Smooth muscle cell (in vitro differentiated cells): ENCODE data around the gene XPC. TPM values are rescaled to one million over a fixed set of nuclear protein-coding genes. Genes with fewer than 3 reads are reported as not detected.

Source experiments
- DNase-seq: peaks from one replicate; lab custom pipeline; 2025; ENCODE audit not compliant: unreplicated experiment; lab: John Stamatoyannopoulos, UW
- H2AFZ ChIP-seq: fragments of 200-600 bp; sonication (generic); 2 replicates; pipeline ENCODE4 v1.6.0; 2016; ENCODE audit warnings: antibody characterized with exemption, low read depth, mild to moderate bottlenecking
- H3F3A ChIP-seq: fragments of 200-600 bp; sonication (generic); 2 replicates; pipeline ENCODE4 v1.6.0; 2017; ENCODE audit warnings: antibody characterized with exemption, low read depth
- H3K27ac ChIP-seq: fragments of 200-600 bp; sonication (generic); 2 replicates; pipeline ENCODE4 v1.5.1; 2016; ENCODE audit warnings: low read depth, mild to moderate bottlenecking
- H3K27me3 ChIP-seq: fragments of 200-600 bp; sonication (generic); 2 replicates; pipeline ENCODE4 v1.6.1; 2016; ENCODE audit warnings: low read depth, mild to moderate bottlenecking
- H3K36me3 ChIP-seq: fragments of 200-600 bp; sonication (generic); 2 replicates; pipeline ENCODE4 v1.5.1; 2016; ENCODE audit warnings: low read depth
- H3K4me1 ChIP-seq: fragments of 200-600 bp; sonication (generic); 2 replicates; pipeline ENCODE4 v1.5.1; 2016; ENCODE audit warnings: low read depth
- H3K4me2 ChIP-seq: fragments of 200-600 bp; sonication (generic); 2 replicates; pipeline ENCODE4 v1.6.0; 2016; ENCODE audit warnings: mild to moderate bottlenecking
- H3K4me3 ChIP-seq: fragments of 200-600 bp; sonication (generic); 2 replicates; pipeline ENCODE4 v1.5.1; 2016; ENCODE audit warnings: mild to moderate bottlenecking
- H3K79me2 ChIP-seq: fragments of 200-600 bp; sonication (generic); 2 replicates; pipeline ENCODE4 v1.6.0; 2016; ENCODE audit warnings: low read depth, mild to moderate bottlenecking
- H3K9ac ChIP-seq: fragments of 200-600 bp; sonication (generic); 2 replicates; pipeline ENCODE4 v1.6.0; 2016; ENCODE audit warnings: low read depth
- H3K9me3 ChIP-seq: fragments of 200-600 bp; sonication (generic); replicated peaks from 2 replicates; pipeline ENCODE4 v1.5.1; 2016; ENCODE audit warnings: low read depth
- H4K20me1 ChIP-seq: fragments of 200-600 bp; sonication (generic); 2 replicates; pipeline ENCODE4 v1.6.0; 2016; ENCODE audit warnings: low read depth
- whole genome bisulfite sequencing: methylation state at CpG from one replicate; pipeline ENCODE4 v1.1.7; 2016; ENCODE audit warnings: low lambda C conversion rate; 5-methylcytosine and 5-hydroxymethylcytosine counted together
- polyA plus RNA-seq: library from polyadenylated mRNA; unstranded; fragments of >200 nt; fragmentation: Nextera tagmentation; extraction: Ambion mirVana; gene quantifications from 2 replicates; pipeline ENCODE4 v1.2.1, GENCODE V29; 2016
- total RNA-seq: library from RNA; depleted of rRNA; stranded (reverse); fragments of >200 nt; gene quantifications from 2 replicates; pipeline ENCODE4 v1.2.3, GENCODE V29; 2014
- TF ChIP-seq, protein P1 (sequence below): fragments of 200-600 bp; sonication (generic); IDR thresholded peaks from 2 replicates; pipeline ENCODE4 v1.5.1; 2017; ENCODE audit warnings: borderline replicate concordance, mild to moderate bottlenecking, antibody characterized with exemption; ENCODE audit not compliant: insufficient read depth, poor library complexity, severe bottlenecking

The XPC gene
- total and polyA plus RNA-seq, 2 experiments from 2014 or later: 20.9 to 23.8 TPM

DNA sequence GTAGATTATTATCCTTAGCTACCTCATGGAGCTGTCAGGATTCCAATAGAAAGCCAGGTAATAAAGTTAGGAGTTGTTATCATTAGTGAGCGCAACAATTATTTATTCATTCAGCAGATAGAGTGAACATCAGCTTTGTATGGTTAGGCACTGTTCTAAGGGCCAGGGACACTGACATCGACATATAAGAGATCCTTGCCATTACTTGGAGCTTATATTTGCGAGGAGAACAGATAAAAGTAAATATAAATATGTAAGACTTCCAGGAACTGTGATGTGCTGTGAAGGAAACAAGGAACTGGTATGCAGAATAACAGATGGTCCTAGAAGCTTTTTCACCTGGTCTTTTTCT is 689 bp upstream of the XPC start:
- Histone ChIP-seq H4K20me1 (peaks cover 26% of the 10 kb centered on the region), H3K79me2 (peaks cover 54% of the 10 kb centered on the region), H3K27me3 (no peaks in the 10 kb centered on the region), H3K9ac (peak overlapping the region; percentile 98), H3K4me2 (peak overlapping the region; percentile 98), H2AFZ (peak overlapping the region; percentile 97), H3K4me3 (peak overlapping the region; percentile 92), H3K27ac (peak overlapping the region; percentile 96), H3K36me3 (peaks cover 7% of the 10 kb centered on the region), H3F3A (no peaks in the 10 kb centered on the region), H3K4me1 (peaks cover 16% of the 10 kb centered on the region), H3K9me3 (no peaks in the 10 kb centered on the region)
- 4% methylated on average over 3 of the region's 3 CpGs for WGBS
- TF ChIP-seq, protein P1, sequence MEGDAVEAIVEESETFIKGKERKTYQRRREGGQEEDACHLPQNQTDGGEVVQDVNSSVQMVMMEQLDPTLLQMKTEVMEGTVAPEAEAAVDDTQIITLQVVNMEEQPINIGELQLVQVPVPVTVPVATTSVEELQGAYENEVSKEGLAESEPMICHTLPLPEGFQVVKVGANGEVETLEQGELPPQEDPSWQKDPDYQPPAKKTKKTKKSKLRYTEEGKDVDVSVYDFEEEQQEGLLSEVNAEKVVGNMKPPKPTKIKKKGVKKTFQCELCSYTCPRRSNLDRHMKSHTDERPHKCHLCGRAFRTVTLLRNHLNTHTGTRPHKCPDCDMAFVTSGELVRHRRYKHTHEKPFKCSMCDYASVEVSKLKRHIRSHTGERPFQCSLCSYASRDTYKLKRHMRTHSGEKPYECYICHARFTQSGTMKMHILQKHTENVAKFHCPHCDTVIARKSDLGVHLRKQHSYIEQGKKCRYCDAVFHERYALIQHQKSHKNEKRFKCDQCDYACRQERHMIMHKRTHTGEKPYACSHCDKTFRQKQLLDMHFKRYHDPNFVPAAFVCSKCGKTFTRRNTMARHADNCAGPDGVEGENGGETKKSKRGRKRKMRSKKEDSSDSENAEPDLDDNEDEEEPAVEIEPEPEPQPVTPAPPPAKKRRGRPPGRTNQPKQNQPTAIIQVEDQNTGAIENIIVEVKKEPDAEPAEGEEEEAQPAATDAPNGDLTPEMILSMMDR: no peak
- DNase-seq: no peak

DNA sequence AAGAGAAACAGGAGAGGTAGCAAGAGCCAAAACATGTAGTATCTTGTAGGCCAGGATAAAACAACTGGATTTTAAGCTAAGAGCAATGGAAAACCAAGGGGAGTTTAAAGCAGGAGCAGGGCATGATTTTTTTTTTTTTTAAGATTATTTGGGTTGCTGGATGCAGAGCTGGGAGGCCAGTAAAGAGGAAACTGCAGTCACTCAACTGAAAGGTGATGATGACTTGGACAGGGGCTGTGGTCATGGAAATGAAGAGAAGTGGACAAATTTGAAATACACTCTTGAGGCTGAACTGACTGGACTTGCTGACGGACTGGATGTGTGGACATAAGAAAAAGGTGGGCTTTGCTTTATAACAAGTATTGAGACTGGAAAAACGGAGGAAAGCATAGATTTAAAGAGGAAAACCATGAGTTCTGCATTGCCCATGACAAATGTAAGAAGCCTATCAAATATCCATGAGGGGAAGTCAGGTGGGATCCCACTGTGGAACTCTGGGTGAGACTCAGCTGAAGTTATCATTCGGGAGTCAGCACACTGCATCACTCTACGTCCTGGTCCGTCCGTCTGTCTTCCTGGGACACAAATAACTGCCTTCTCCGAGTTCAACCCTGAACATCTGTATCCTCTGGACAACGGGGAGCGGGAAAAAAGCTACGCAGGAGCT is 688 bp downstream of the XPC start:
- Histone ChIP-seq H2AFZ (peak overlapping the region; percentile 74), H3K27me3 (no peaks in the 10 kb centered on the region), H3K79me2 (peaks cover 63% of the 10 kb centered on the region), H3K4me2 (peak overlapping the region; percentile 99), H4K20me1 (peaks cover 38% of the 10 kb centered on the region), H3K4me3 (peak overlapping the region; percentile 92), H3K36me3 (peaks cover 10% of the 10 kb centered on the region), H3K9ac (peak overlapping the region; percentile 98), H3K4me1 (peaks cover 16% of the 10 kb centered on the region), H3F3A (no peaks in the 10 kb centered on the region), H3K27ac (peak overlapping the region; percentile 96), H3K9me3 (no peaks in the 10 kb centered on the region)
- 4% methylated on average over 10 of the region's 10 CpGs for WGBS
- TF ChIP-seq, protein P1: no peak
- DNase-seq: no peak

DNA sequence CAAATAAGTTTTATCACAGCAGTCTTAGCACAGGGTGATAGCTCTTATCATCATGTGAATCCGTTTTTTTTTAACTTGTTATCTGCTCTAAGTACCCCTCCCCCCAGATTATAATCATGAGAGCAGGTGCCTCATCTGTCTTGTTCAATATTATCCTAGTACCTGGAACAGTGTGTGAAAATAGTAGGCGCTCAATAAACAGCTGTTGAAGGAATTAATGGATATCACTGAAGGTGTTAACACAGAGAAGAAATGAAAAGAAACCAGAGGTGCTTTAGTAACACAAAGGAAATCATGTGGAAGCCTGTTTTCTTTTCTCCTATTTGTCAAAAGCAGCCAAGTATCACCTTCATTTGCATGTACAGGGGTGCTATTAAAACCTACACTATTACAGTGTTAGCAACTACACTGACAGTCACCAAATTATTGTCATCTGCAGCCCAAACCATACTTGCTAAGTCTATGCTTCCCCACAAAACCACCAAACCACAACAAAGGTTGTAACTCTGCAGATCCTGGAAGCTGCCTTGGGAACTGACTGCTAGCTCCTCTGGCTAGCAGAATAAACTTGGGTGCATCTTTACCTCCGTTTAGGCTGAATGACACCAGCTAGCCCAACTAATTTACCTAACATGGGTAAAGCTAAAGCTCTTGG is 2.9 kb downstream of the XPC start:
- H3K9me3 ChIP-seq: no peaks in the 10 kb centered on the region
- H2AFZ ChIP-seq: no peak overlapping the region
- TF ChIP-seq, protein P1: no peak
- peaks cover 63% of the 10 kb centered on the region for H3K79me2 ChIP-seq
- H3K4me3 ChIP-seq: no peak overlapping the region
- WGBS: 61% methylated on average over 3 of the region's 3 CpGs
- no peaks in the 10 kb centered on the region for H3K27me3 ChIP-seq
- no peak for DNase-seq
- H3K4me1 ChIP-seq: peaks cover 16% of the 10 kb centered on the region
- H3K9ac ChIP-seq: no peak overlapping the region
- H3K36me3 ChIP-seq: peaks cover 3% of the 10 kb centered on the region
- H3K27ac ChIP-seq: no peak overlapping the region
- peaks cover 39% of the 10 kb centered on the region for H4K20me1 ChIP-seq
- H3F3A ChIP-seq: no peaks in the 10 kb centered on the region
- H3K4me2 ChIP-seq: peak overlapping the region; percentile 16
